Effector memory CD8-positive, alpha-beta T cell (primary cell): Measurements from ENCODE around the gene PDGFD.

Experiments used
- ATAC-seq: fragments of 150-1000 bp; cut with Tn5 transposase; replicated peaks from 2 replicates; pipeline ENCODE4 v1.10.0; 2021; ENCODE audit warnings: mild to moderate bottlenecking, moderate library complexity
- DNase-seq, 3 experiments: peaks; one replicate each; pipeline ENCODE4 v3.0.0; 2021
- H3K27ac Mint-ChIP-seq, 2 donors: one replicate each; pipeline ENCODE4 v1.8.0; 2022; ENCODE audit warnings: mild to moderate bottlenecking in 2 of 2, mixed read lengths in 2 of 2, moderate library complexity in 2 of 2
- H3K27me3 Mint-ChIP-seq, 2 donors: one replicate each; pipeline ENCODE4 v1.8.0; 2022; ENCODE audit warnings: mixed read lengths in 2 of 2
- H3K36me3 Mint-ChIP-seq: one replicate; pipeline ENCODE4 v1.8.0; 2022; ENCODE audit warnings: mild to moderate bottlenecking, moderate library complexity, mixed read lengths; ENCODE audit not compliant: insufficient read depth
- H3K4me1 Mint-ChIP-seq, 2 donors: one replicate each; pipeline ENCODE4 v1.8.0; 2022; ENCODE audit warnings: low read depth in 2 of 2, mixed read lengths in 2 of 2
- H3K4me3 Mint-ChIP-seq, 2 donors: one replicate each; pipeline ENCODE4 v1.8.0; 2022; ENCODE audit warnings: mild to moderate bottlenecking in 2 of 2, mixed read lengths in 2 of 2, moderate library complexity in 2 of 2
- H3K9me3 Mint-ChIP-seq, 2 donors: one replicate each; pipeline ENCODE4 v1.8.0; 2022; ENCODE audit warnings: mixed read lengths in 2 of 2

Gene PDGFD

GRCh38 chr11:104159356-104159755 is 4.6 kb downstream of the PDGFD start:
- DNase-seq (no peak), ATAC-seq (no peak)
- Mint-ChIP-seq H3K36me3 (peaks cover 4% of the 10 kb centered on the region), H3K27me3 (peaks cover 0 to 8% of the 10 kb centered on the region in 2 donors), H3K9me3 (no peaks in the 10 kb centered on the region), H3K27ac (no peak overlapping the region), H3K4me1 (peaks cover 7 to 35% of the 10 kb centered on the region in 2 donors), H3K4me3 (no peak overlapping the region)

- Mint-ChIP-seq H3K27ac (no peak overlapping the region), H3K4me1 (peaks cover 5 to 23% of the 10 kb centered on the region in 2 donors), H3K27me3 (no peaks in the 10 kb centered on the region), H3K36me3 (no peaks in the 10 kb centered on the region), H3K9me3 (no peaks in the 10 kb centered on the region), H3K4me3 (no peak overlapping the region)
- DNase-seq = no peak
- no peak for ATAC-seq
Observed at GRCh38 chr11:104155375-104155774, 8.6 kb downstream of the PDGFD start.

- no peaks in the 10 kb centered on the region for H3K9me3 Mint-ChIP-seq
Observed at GRCh38 chr11:104154296-104154695, 9.7 kb downstream of the PDGFD start.

GRCh38 chr11:104152941-104153505 is 10.9 kb downstream of the PDGFD start:
- Mint-ChIP-seq H3K9me3 (no peaks in the 10 kb centered on the region), H3K4me3 (peak overlapping the region in 1 of 2 donors; percentile 70), H3K4me1 (peaks cover 5 to 17% of the 10 kb centered on the region in 2 donors), H3K36me3 (no peaks in the 10 kb centered on the region), H3K27me3 (no peaks in the 10 kb centered on the region), H3K27ac (peak overlapping the region; percentile 39 to 76)
- ATAC-seq = peak; percentile 91
- no peak for DNase-seq

More at GRCh38 chr11:104154296-104154695, 9.7 kb downstream of the PDGFD start:
- H3K4me3 Mint-ChIP-seq = no peak overlapping the region
- peaks cover 5 to 17% of the 10 kb centered on the region in 2 donors for H3K4me1 Mint-ChIP-seq
- no peaks in the 10 kb centered on the region for H3K27me3 Mint-ChIP-seq
- DNase-seq = no peak
- H3K36me3 Mint-ChIP-seq = no peaks in the 10 kb centered on the region
- no peak overlapping the region for H3K27ac Mint-ChIP-seq
- ATAC-seq = no peak

- no peak for ATAC-seq
- Mint-ChIP-seq H3K4me1 (peaks cover 4 to 17% of the 10 kb centered on the region in 2 donors), H3K27me3 (no peaks in the 10 kb centered on the region), H3K27ac (no peak overlapping the region), H3K9me3 (no peaks in the 10 kb centered on the region), H3K4me3 (no peak overlapping the region), H3K36me3 (no peaks in the 10 kb centered on the region)
- no peak for DNase-seq
Observed at GRCh38 chr11:104151404-104152204, 12.3 kb downstream of the PDGFD start.

- Mint-ChIP-seq H3K4me3 (no peak overlapping the region), H3K36me3 (no peaks in the 10 kb centered on the region), H3K9me3 (no peaks in the 10 kb centered on the region), H3K27me3 (no peaks in the 10 kb centered on the region), H3K4me1 (peaks cover 4 to 9% of the 10 kb centered on the region in 2 donors), H3K27ac (no peak overlapping the region)
- ATAC-seq (no peak), DNase-seq (no peak)
Observed at GRCh38 chr11:104148706-104149105, 15.2 kb downstream of the PDGFD start.

GRCh38 chr11:104148074-104148473 is 15.9 kb downstream of the PDGFD start:
- no peak for ATAC-seq
- Mint-ChIP-seq H3K27me3 (no peaks in the 10 kb centered on the region), H3K27ac (no peak overlapping the region), H3K4me1 (peaks cover 1 to 2% of the 10 kb centered on the region in 2 donors), H3K36me3 (no peaks in the 10 kb centered on the region), H3K4me3 (no peak overlapping the region), H3K9me3 (no peaks in the 10 kb centered on the region)
- no peak for DNase-seq

- no peaks in the 10 kb centered on the region for H3K36me3 Mint-ChIP-seq
- ATAC-seq (no peak), DNase-seq (no peak)
- no peaks in the 10 kb centered on the region for H3K27me3 Mint-ChIP-seq
- no peaks in the 10 kb centered on the region for H3K4me1 Mint-ChIP-seq
- H3K9me3 Mint-ChIP-seq = no peaks in the 10 kb centered on the region
- H3K4me3 Mint-ChIP-seq = no peak overlapping the region
- H3K27ac Mint-ChIP-seq = no peak overlapping the region
Observed at GRCh38 chr11:104146943-104147342, 17.0 kb downstream of the PDGFD start.

GRCh38 chr11:104146421-104146820 is 17.5 kb downstream of the PDGFD start:
- no peak overlapping the region for H3K4me3 Mint-ChIP-seq
- DNase-seq = no peak
- H3K9me3 Mint-ChIP-seq = no peaks in the 10 kb centered on the region

GRCh38 chr11:104145062-104145461 is 18.9 kb downstream of the PDGFD start:
- no peak for DNase-seq
- Mint-ChIP-seq H3K4me3 (no peak overlapping the region), H3K36me3 (no peaks in the 10 kb centered on the region), H3K27ac (no peak overlapping the region), H3K4me1 (peaks cover 0 to 8% of the 10 kb centered on the region in 2 donors), H3K9me3 (no peaks in the 10 kb centered on the region), H3K27me3 (no peaks in the 10 kb centered on the region)
- no peak for ATAC-seq

More at GRCh38 chr11:104146421-104146820, 17.5 kb downstream of the PDGFD start:
- no peak for ATAC-seq
- H3K27me3 Mint-ChIP-seq = no peaks in the 10 kb centered on the region
- H3K36me3 Mint-ChIP-seq = no peaks in the 10 kb centered on the region
- H3K4me1 Mint-ChIP-seq = no peaks in the 10 kb centered on the region
- no peak overlapping the region for H3K27ac Mint-ChIP-seq

GRCh38 chr11:104142698-104143097 is 21.2 kb downstream of the PDGFD start:
- H3K4me1 Mint-ChIP-seq = peaks cover 0 to 8% of the 10 kb centered on the region in 2 donors
- no peaks in the 10 kb centered on the region for H3K27me3 Mint-ChIP-seq
- H3K27ac Mint-ChIP-seq = no peak overlapping the region
- no peak overlapping the region for H3K4me3 Mint-ChIP-seq
- DNase-seq = no peak
- H3K9me3 Mint-ChIP-seq = no peaks in the 10 kb centered on the region
- H3K36me3 Mint-ChIP-seq = no peaks in the 10 kb centered on the region
- no peak for ATAC-seq

GRCh38 chr11:104136861-104137260 is 27.1 kb downstream of the PDGFD start:
- Mint-ChIP-seq H3K4me3 (no peak overlapping the region), H3K27ac (no peak overlapping the region), H3K27me3 (no peaks in the 10 kb centered on the region), H3K4me1 (peaks cover 6 to 24% of the 10 kb centered on the region in 2 donors), H3K36me3 (no peaks in the 10 kb centered on the region), H3K9me3 (no peaks in the 10 kb centered on the region)
- DNase-seq = no peak
- no peak for ATAC-seq

- no peak for ATAC-seq
- H3K4me1 Mint-ChIP-seq = peaks cover 6 to 16% of the 10 kb centered on the region in 2 donors
- H3K36me3 Mint-ChIP-seq = no peaks in the 10 kb centered on the region
- no peak overlapping the region for H3K27ac Mint-ChIP-seq
- no peak for DNase-seq
- no peak overlapping the region for H3K4me3 Mint-ChIP-seq
- no peaks in the 10 kb centered on the region for H3K9me3 Mint-ChIP-seq
- no peaks in the 10 kb centered on the region for H3K27me3 Mint-ChIP-seq
Observed at GRCh38 chr11:104134745-104135144, 29.2 kb downstream of the PDGFD start.

- no peak for DNase-seq
- Mint-ChIP-seq H3K27me3 (no peaks in the 10 kb centered on the region), H3K4me3 (no peak overlapping the region), H3K36me3 (no peaks in the 10 kb centered on the region), H3K27ac (no peak overlapping the region), H3K4me1 (peaks cover 4 to 19% of the 10 kb centered on the region in 2 donors), H3K9me3 (no peaks in the 10 kb centered on the region)
- ATAC-seq = no peak
Observed at GRCh38 chr11:104130161-104130560, 33.8 kb downstream of the PDGFD start.
